WTC11 (cell line): ENCODE data around the gene CELF4. TPM values are rescaled to one million over a fixed set of nuclear protein-coding genes. Genes with fewer than 3 reads are reported as not detected.

Source experiments
- ATAC-seq: fragments of 200-7000 bp; cut with Tn5 transposase; 2 replicates; pipeline ENCODE4 v1.10.0; 2021; ENCODE audit warnings: mild to moderate bottlenecking, moderate library complexity
- CTCF ChIA-PET: fragments of 300-600 bp; sonication (Branson Sonifier 250); formaldehyde crosslinking; loops from one replicate; lab custom pipeline; 2021; ENCODE audit warnings: antibody characterized with exemption; lab: Charles Lee
- POLR2A ChIA-PET: fragments of 350-600 bp; sonication (Branson Sonifier 250); formaldehyde crosslinking; loops from one replicate; lab custom pipeline; 2021; ENCODE audit warnings: antibody characterized with exemption; lab: Charles Lee
- DNase-seq: peaks from one replicate; pipeline ENCODE4 v3.0.0; 2021; ENCODE audit warnings: low spot score
- H3K27ac Mint-ChIP-seq: 2 replicates; pipeline ENCODE4 v1.8.0; 2021; ENCODE audit warnings: mixed read lengths
- H3K27me3 Mint-ChIP-seq: 2 replicates; pipeline ENCODE4 v1.8.0; 2021; ENCODE audit warnings: low read depth, mild to moderate bottlenecking, moderate library complexity, mixed read lengths
- H3K36me3 Mint-ChIP-seq: 2 replicates; pipeline ENCODE4 v1.8.0; 2021; ENCODE audit warnings: mixed read lengths
- H3K4me1 Mint-ChIP-seq: 2 replicates; pipeline ENCODE4 v1.8.0; 2022; ENCODE audit warnings: mixed read lengths
- H3K4me3 Mint-ChIP-seq: 2 replicates; pipeline ENCODE4 v1.8.0; 2021; ENCODE audit warnings: mild to moderate bottlenecking, moderate library complexity, mixed read lengths
- H3K9me3 Mint-ChIP-seq: 2 replicates; pipeline ENCODE4 v1.8.0; 2021; ENCODE audit warnings: mixed read lengths
- ATF6 ChIP-seq: sonication (generic); formaldehyde crosslinking; IDR thresholded peaks from 2 replicates; pipeline ENCODE4 v1.8.1; 2023; ENCODE audit warnings: mild to moderate bottlenecking, missing genetic modification reagents
- CBFB ChIP-seq: sonication (generic); formaldehyde crosslinking; IDR thresholded peaks from 2 replicates; pipeline ENCODE4 v1.8.1; 2022; ENCODE audit warnings: mild to moderate bottlenecking, low read depth, missing genetic modification reagents
- FOXJ3 ChIP-seq: sonication (generic); formaldehyde crosslinking; IDR thresholded peaks from 2 replicates; pipeline ENCODE4 v1.9.0; 2021; ENCODE audit warnings: missing genetic modification reagents, mild to moderate bottlenecking, borderline replicate concordance
- GABPB1 ChIP-seq: sonication (generic); formaldehyde crosslinking; IDR thresholded peaks from 2 replicates; pipeline ENCODE4 v1.8.1; 2023; ENCODE audit warnings: mild to moderate bottlenecking, missing genetic modification reagents
- HMGXB4 ChIP-seq: sonication (generic); formaldehyde crosslinking; IDR thresholded peaks from 2 replicates; pipeline ENCODE4 v1.8.1; 2023; ENCODE audit warnings: mild to moderate bottlenecking, moderate library complexity, missing genetic modification reagents
- JUN ChIP-seq: sonication (generic); formaldehyde crosslinking; IDR thresholded peaks from 2 replicates; pipeline ENCODE4 v1.8.0; 2023; ENCODE audit warnings: mild to moderate bottlenecking, missing genetic modification reagents
- MYBL2 ChIP-seq: sonication (generic); formaldehyde crosslinking; IDR thresholded peaks from 2 replicates; pipeline ENCODE4 v1.8.1; 2023; ENCODE audit warnings: mild to moderate bottlenecking, moderate library complexity, missing genetic modification reagents
- NFATC4 ChIP-seq: fragments of 250-450 bp; sonication (Bioruptor Pico); IDR thresholded peaks from 2 replicates; pipeline ENCODE4 v1.9.0; 2021; ENCODE audit warnings: mild to moderate bottlenecking
- NFE2L1 ChIP-seq: sonication (generic); formaldehyde crosslinking; IDR thresholded peaks from 2 replicates; pipeline ENCODE4 v1.8.1; 2023; ENCODE audit warnings: missing genetic modification reagents
- NFYB ChIP-seq: sonication (generic); formaldehyde crosslinking; conservative IDR thresholded peaks from 2 replicates; pipeline ENCODE4 v1.8.0; 2022; ENCODE audit warnings: low read depth, missing genetic modification reagents
- NR2C2 ChIP-seq: sonication (generic); formaldehyde crosslinking; IDR thresholded peaks from 2 replicates; pipeline ENCODE4 v1.8.0; 2022; ENCODE audit warnings: mild to moderate bottlenecking, missing genetic modification reagents
- RORB ChIP-seq: fragments of 250-450 bp; sonication (Bioruptor Pico); IDR thresholded peaks from 2 replicates; pipeline ENCODE4 v1.9.0; 2021; ENCODE audit warnings: mild to moderate bottlenecking
- SOX15 ChIP-seq: fragments of 250-450 bp; sonication (Bioruptor Pico); IDR thresholded peaks from 2 replicates; pipeline ENCODE4 v1.9.0; 2021; ENCODE audit warnings: mild to moderate bottlenecking
- TEAD1 ChIP-seq: sonication (generic); formaldehyde crosslinking; IDR thresholded peaks from 2 replicates; pipeline ENCODE4 v1.8.0; 2022; ENCODE audit warnings: mild to moderate bottlenecking, missing genetic modification reagents
- USF1 ChIP-seq: sonication (generic); formaldehyde crosslinking; IDR thresholded peaks from 2 replicates; pipeline ENCODE4 v1.8.0; 2022; ENCODE audit warnings: mild to moderate bottlenecking, missing genetic modification reagents
- ZNF512 ChIP-seq: sonication (generic); formaldehyde crosslinking; IDR thresholded peaks from 2 replicates; pipeline ENCODE4 v1.8.1; 2022; ENCODE audit warnings: missing genetic modification reagents, borderline replicate concordance
- ZSCAN18 ChIP-seq: fragments of 250-450 bp; sonication (Bioruptor Pico); IDR thresholded peaks from 2 replicates; pipeline ENCODE4 v2.1.2; 2022; ENCODE audit warnings: mild to moderate bottlenecking, moderate library complexity
- total RNA-seq: library from RNA; stranded (reverse); gene quantifications from 3 replicates; pipeline ENCODE4 v1.2.3, GENCODE V29; 2021

Gene CELF4
- total RNA-seq, 1 experiment from 2014 or later: 2.9 TPM

GRCh38 chr18:37389684-37390368 lies 175.8 kb downstream of the CELF4 start:
- Mint-ChIP-seq H3K27ac (no peak overlapping the region), H3K36me3 (peaks cover 12% of the 10 kb centered on the region), H3K4me3 (no peak overlapping the region), H3K4me1 (peaks cover 24% of the 10 kb centered on the region), H3K9me3 (peaks cover 15% of the 10 kb centered on the region), H3K27me3 (peaks cover 51% of the 10 kb centered on the region)
- ChIA-PET CTCF (interaction anchor here (1.1 kb wide), 1 partner anchor 8 kb away, joined by 3 read pairs; no protein-coding TSS in a partner anchor), POLR2A (no interaction called here)
- DNase-seq (no peak), ATAC-seq (no peak)
- TF ChIP-seq JUN (no peak), HMGXB4 (CRISPR knock-in tag) (no peak), MYBL2 (CRISPR knock-in tag) (no peak), NR2C2 (CRISPR knock-in tag) (no peak), SOX15 (CRISPR knock-in tag) (no peak), NFATC4 (no peak), CBFB (CRISPR knock-in tag) (no peak), NFE2L1 (CRISPR knock-in tag) (no peak), TEAD1 (CRISPR knock-in tag) (no peak), ATF6 (CRISPR knock-in tag) (no peak), ZSCAN18 (CRISPR knock-in tag) (no peak), GABPB1 (CRISPR knock-in tag) (no peak)

GRCh38 chr18:37389041-37389440 lies 176.6 kb downstream of the CELF4 start:
- ChIA-PET CTCF (no interaction called here), POLR2A (no interaction called here)
- H3K4me1 Mint-ChIP-seq: peaks cover 31% of the 10 kb centered on the region
- peaks cover 45% of the 10 kb centered on the region for H3K27me3 Mint-ChIP-seq
- H3K36me3 Mint-ChIP-seq: peaks cover 12% of the 10 kb centered on the region
- H3K27ac Mint-ChIP-seq: no peak overlapping the region
- H3K9me3 Mint-ChIP-seq: peaks cover 15% of the 10 kb centered on the region
- ATAC-seq (no peak), DNase-seq (no peak)
- no peak overlapping the region for H3K4me3 Mint-ChIP-seq
- TF ChIP-seq USF1 (CRISPR knock-in tag): no peak
- no peak for TF ChIP-seq ZNF512
- TF ChIP-seq FOXJ3: no peak
- no peak for TF ChIP-seq TEAD1 (CRISPR knock-in tag)
- TF ChIP-seq RORB (CRISPR knock-in tag): no peak
- no peak for TF ChIP-seq ZSCAN18 (CRISPR knock-in tag)
- TF ChIP-seq NFYB (CRISPR knock-in tag): no peak
